ENCODE measurements around the gene PEX16.

GRCh38 chr11:45905095-45905494 is 12.6 kb downstream of the PEX16 start:
- TF ChIP-seq CTCF (conservative IDR thresholded peaks at IDR 0.05; ENCODE audit: low read length) (no peak), EZH2phosphoT487 (IDR thresholded peaks at IDR 0.05; ENCODE audit: borderline replicate concordance, low read depth, low read length) (no peak)

All from OCI-LY7 (cell line).